Measurements from ENCODE around the gene KLHDC4.
"Not testable (repeated sequence)": the region's sequence is repeated elsewhere in the genome, so short reads cannot be mapped to it uniquely, and the experiment has no call there.

The KLHDC4 gene

GRCh38 chr16:87765776-87766484, at the start of gene KLHDC4:
KLHDC4 (minus strand) TSS chr16:87765986; CDS start chr16:87765890, 96 bp downstream.
- no peak for DNase-seq

DNA sequence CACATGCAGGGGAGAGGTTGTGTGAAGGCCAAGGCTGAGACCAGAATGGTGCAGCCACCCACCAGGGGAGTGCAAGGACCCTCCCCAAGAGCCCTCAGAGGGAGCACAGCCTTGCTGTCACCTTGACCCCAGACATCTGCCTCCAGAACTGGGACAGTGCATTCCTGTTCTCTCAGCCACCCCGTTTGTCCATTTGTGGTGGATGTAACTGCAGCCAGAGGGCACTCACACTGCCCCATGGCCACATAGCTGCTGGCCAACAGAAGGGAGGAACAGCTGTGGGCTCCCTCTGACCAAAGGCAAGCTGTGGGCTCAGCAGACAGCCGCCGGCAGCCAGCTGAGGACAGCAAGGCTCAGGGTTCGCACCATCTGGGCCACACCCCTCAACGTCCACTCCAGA, 49.8 kb upstream of the KLHDC4 start:
- no peak for DNase-seq

GRCh38 chr16:87812200-87812656, 46.4 kb upstream of the KLHDC4 start:
- no peak for DNase-seq

DNA sequence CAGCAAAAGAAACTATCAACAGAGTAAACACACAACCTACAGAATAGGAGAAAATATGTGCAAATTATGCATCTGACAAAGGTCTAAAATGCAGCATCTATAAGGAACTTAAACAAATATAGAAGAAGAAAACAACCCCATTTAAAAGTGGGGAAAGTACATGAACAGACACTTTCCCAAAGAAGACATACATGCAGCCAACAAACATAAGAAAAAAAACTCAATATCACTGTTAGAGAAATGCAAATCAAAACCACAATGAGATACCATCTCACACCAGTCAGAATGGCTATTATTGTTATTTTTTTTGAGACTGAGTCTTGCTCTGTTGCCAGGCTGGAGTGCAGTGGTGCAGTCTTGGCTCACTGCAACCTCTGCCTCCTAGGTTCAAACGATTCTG, 45.7 kb upstream of the KLHDC4 start:
- not testable (repeated sequence) for DNase-seq

DNA sequence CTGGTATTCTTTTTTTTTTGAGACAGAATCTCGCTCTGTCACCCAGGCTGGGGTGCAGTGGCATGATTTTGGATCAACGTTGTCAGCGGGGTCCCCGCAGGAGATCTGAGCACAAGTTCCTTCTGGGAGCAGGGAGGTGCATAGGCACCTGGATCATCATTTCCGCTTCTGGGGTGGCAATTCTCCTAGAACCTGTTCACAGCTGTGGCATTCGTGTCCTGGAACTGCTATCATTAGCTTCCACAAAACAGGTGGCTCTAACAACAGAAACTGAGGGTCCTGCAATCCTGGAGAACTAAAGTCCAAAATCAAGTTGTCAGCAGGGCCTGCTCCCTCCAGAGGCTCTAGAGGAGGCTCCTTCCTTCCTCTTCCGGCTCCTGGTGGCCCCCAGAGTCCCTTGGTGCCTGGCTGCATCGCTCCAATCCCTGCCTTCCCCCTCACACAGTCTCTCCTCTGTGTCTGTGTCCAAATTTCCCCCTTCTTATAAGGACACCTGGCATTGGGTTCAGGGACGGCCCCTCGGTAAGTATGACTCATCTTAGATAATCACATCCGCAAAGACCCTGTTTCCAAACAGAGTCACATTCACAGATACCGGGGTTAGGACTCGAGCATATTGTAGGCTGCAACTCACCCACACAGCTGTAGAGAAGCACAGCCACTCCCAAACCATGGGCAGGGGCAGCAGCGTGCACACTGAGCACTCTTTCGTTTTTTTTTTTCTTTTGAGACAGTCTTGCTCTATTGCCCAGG, 43.5 kb upstream of the KLHDC4 start:
- no peak for DNase-seq

- no peak for DNase-seq
Observed at GRCh38 chr16:87808108-87808507, 42.3 kb upstream of the KLHDC4 start.

DNA sequence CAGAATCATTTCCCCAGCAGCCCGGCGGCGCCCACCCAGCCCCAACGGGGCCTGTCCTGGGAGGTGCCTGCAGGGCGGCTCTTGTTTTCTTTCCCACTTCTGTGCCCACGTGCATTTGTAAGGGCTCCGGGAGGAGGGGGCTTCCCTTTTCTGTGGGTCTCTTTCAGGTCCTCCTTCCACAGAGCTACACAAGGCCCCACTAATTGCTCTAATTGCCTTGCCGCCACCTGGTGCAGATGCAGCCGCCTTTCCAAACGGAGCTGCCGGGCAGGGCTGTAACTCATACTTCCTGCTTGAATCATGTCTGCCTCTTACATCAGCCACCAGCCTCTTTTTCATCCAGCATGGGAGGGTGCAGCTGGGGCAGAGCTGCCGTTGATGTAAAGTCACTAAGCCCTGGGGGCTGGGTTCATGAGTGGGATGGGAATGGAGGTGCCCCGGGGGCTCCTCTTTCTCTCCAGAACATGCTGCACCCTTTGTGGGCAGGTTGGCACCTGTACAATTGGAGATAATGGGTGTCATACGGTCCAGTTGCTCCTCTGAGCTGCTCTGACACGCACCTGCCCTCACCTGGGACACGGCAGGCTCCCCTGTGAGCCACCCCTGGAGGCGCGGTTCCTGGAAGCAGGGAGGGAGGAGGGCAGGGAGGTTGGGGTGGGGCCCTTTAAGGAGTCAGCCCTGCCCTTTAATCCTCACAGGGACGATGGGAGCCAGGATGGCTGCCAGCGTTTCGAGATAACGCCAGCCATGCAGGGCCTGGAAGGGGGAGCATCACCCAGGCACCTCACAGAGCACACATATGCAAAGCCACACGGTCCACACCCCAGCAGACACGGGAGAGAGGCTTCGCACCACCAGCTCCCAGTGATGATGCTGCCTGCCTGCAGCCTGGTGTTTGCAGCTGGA, 41.1 kb upstream of the KLHDC4 start:
- DNase-seq = no peak

DNA sequence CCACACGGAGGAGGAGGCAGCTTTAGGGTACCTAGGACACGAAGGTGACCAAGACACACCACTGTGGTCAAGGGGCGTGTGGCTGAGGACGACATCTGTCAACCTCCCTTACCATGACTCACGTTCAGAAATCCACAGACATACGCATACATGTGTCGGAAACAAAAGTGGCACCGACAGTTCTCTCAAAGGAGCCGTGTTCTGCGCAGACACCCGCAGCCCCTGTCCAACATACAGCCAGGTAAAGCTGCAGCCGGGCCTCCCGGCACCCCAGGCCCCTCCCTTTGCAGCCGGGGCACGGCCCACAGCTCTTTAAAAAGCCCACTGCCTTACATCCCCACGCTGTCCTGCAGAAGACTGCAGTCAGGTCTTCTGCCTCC, 40.5 kb upstream of the KLHDC4 start:
- no peak for DNase-seq

GRCh38 chr16:87803385-87803784, 37.6 kb upstream of the KLHDC4 start:
- no peak for DNase-seq

GRCh38 chr16:87802670-87803069, 36.9 kb upstream of the KLHDC4 start:
- DNase-seq = no peak

DNA sequence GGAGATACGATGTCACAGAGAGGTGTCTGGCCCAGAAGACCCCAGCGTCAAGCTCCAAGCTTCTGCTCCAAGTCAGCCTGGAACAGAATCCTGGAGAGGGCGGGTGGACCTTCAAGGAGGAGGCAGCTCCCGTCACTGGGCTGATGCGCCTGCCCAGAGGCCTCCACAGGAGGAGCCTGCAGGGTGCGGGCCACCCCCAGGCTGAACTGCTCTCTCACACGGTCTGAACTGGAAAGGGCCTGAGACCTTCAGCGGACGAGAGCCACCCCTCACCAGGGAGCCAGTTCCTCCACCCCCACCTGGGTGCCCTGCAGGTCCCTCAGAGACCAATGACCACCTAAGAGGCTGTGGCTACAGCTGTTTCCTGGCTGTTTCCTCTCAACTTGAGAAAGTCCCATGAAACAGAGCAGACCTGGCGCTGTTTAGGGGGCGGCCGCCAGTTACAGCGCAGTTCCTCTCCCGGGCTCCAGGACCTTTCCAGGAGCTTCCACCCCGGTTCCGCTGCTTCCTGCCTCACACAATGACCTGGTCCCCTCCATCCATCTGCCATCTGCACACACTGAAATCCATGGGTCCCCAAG, 36.0 kb upstream of the KLHDC4 start:
- DNase-seq = no peak

- DNase-seq = no peak
Observed at GRCh38 chr16:87800497-87800896, 34.7 kb upstream of the KLHDC4 start.

- DNase-seq = no peak
Observed at GRCh38 chr16:87795336-87795735, 29.6 kb upstream of the KLHDC4 start.

DNA sequence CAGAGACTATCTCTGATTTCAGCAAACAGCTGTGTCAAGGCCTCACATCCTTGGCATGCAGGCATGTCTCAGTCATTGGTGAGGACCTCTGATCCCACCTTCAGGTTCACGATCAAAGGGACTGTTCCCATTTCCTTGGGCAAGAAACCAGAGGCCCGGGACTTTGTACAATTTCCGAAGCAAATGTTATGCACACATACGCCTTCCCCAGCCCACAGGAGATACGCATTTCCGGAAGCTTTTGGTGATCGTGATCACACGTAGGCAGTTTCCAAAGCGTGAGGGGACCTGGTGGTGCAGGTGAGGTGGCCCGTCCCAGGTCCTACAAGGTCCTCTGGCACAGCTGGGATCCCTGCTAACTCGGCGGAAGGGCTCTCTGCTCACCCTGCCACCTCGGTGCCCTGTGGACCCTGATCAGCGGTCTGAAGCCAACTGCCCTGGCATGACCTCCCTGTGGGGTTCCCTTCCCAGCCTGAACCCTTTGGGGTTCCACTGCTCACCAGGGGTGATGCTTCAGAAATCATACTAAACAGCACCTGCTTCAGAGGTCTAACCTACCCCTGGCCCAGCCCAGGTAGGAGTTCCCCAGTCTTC, 28.8 kb upstream of the KLHDC4 start:
- DNase-seq = no peak

GRCh38 chr16:87792205-87792565, 26.4 kb upstream of the KLHDC4 start:
- DNase-seq = no peak

GRCh38 chr16:87791295-87792204, 25.8 kb upstream of the KLHDC4 start:
- no peak for DNase-seq

- no peak for DNase-seq
Observed at GRCh38 chr16:87790292-87791100, 24.7 kb upstream of the KLHDC4 start.

DNA sequence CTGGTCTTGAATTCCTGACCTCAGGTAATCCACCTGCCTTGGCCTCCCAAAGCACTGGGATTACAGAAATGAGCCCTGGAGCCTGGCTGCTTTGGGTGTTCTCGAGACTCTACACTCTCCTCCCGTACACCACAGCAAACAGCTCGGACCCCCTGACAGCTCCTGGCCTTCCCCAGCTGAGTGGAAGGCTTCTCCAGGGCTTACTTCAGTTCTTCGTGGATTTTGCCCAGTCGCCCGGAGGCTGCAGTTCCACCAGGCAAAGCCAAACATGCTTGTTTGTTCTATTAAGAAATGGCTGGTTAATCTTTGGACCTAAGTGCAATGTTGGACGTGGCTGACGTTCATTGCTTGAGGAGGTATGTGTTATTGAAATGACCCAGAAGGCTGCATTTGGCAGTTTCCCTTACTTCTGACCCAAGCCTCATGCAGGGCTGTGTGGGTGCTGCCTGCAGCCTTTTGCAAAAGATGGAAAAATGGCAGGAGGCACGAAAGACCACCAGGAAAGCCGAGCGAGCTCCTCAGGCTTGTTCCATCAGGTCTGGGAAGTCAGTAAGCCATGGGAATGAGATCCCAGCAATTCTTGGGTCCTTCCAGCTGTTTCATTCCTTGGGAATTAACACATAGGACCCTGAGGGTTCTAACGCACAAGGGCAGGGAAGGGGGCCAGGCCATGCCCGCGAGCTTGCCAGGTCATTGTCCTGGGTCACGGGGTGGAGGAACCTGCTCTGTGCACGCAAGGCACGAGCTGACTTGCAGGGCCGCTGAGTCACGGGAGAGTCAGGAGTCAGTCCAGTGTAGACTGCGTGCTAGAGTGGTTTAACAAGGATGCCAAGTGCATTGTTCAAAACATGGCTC, 23.9 kb upstream of the KLHDC4 start:
- no peak for DNase-seq

- not testable (repeated sequence) for DNase-seq
Observed at GRCh38 chr16:87788730-87789436, 23.1 kb upstream of the KLHDC4 start.
